PC-9 (cell line): ENCODE measurements around the gene PNISR. TPM values are rescaled to one million over a fixed set of nuclear protein-coding genes. Genes with fewer than 3 reads are reported as not detected.

ENCODE experiments used
- Bru-seq: library from RNA; stranded (reverse); fragments of 400-500 nt; gene quantifications from one replicate; lab custom pipeline; 2021; lab: Mats Ljungman, UMichigan
- BruChase-seq, 2 experiments: library from RNA; stranded (reverse); fragments of 400-500 nt; gene quantifications; one replicate each; lab custom pipeline; 2021; lab: Mats Ljungman, UMichigan
- BruUV-seq: library from RNA; stranded (reverse); fragments of 400-500 nt; replicated peaks from 2 replicates; lab custom pipeline; 2021; lab: Mats Ljungman, UMichigan
- CTCF ChIA-PET: fragments of 300-600 bp; sonication (Branson Sonifier 250); formaldehyde crosslinking; loops from one replicate; lab custom pipeline; 2022; ENCODE audit warnings: antibody characterized with exemption; lab: Charles Lee
- POLR2A ChIA-PET: fragments of 300-600 bp; sonication (Branson Sonifier 250); formaldehyde crosslinking; loops from one replicate; lab custom pipeline; 2022; ENCODE audit warnings: antibody characterized with exemption; ENCODE audit not compliant: unreplicated experiment; lab: Charles Lee
- DNase-seq, 2 experiments: peaks; one replicate each; pipeline versions ENCODE4 v3.0.0 to v3.0.0-alpha.2; 2015 to 2022; ENCODE audit warnings: mixed read lengths in 1 of 2
- H2AFZ ChIP-seq: fragments of 200-600 bp; sonication (generic); 2 replicates; pipeline ENCODE4 v1.8.1; 2017; ENCODE audit warnings: antibody characterized with exemption
- H3F3A ChIP-seq: fragments of 200-600 bp; sonication (generic); 2 replicates; pipeline ENCODE4 v1.8.1; 2017; ENCODE audit warnings: antibody characterized with exemption, mild to moderate bottlenecking, low read depth; ENCODE audit not compliant: insufficient read depth
- H3K27ac ChIP-seq: fragments of 200-600 bp; sonication (generic); 2 replicates; pipeline ENCODE4 v1.6.1; 2016; ENCODE audit warnings: mixed run types
- H3K27me3 ChIP-seq: fragments of 200-600 bp; sonication (generic); 2 replicates; pipeline ENCODE4 v1.6.1; 2016; ENCODE audit warnings: low read depth, mixed run types; ENCODE audit not compliant: insufficient read depth
- H3K36me3 ChIP-seq: fragments of 200-600 bp; sonication (generic); 2 replicates; pipeline ENCODE4 v1.6.1; 2016; ENCODE audit warnings: low read depth, mixed run types
- H3K4me1 ChIP-seq: fragments of 200-600 bp; sonication (generic); replicated peaks from 2 replicates; pipeline ENCODE4 v1.6.1; 2016; ENCODE audit warnings: mixed run types; ENCODE audit not compliant: insufficient read depth
- H3K4me2 ChIP-seq: fragments of 200-600 bp; sonication (generic); 2 replicates; pipeline ENCODE4 v1.6.1; 2017; ENCODE audit warnings: mixed run types
- H3K4me3 ChIP-seq: fragments of 200-600 bp; sonication (generic); 2 replicates; pipeline ENCODE4 v1.6.1; 2016; ENCODE audit warnings: mixed run types
- H3K79me2 ChIP-seq: fragments of 200-600 bp; sonication (generic); 2 replicates; pipeline ENCODE4 v1.6.1; 2017; ENCODE audit warnings: low read depth, mixed run types
- H3K9me2 ChIP-seq: fragments of 200-600 bp; sonication (generic); 2 replicates; pipeline ENCODE4 v1.8.1; 2017; ENCODE audit warnings: mild to moderate bottlenecking; ENCODE audit not compliant: insufficient read depth
- H3K9me3 ChIP-seq: fragments of 200-600 bp; sonication (generic); 2 replicates; pipeline ENCODE4 v1.8.1; 2016; ENCODE audit warnings: low read depth; ENCODE audit not compliant: insufficient read depth
- H4K20me1 ChIP-seq: fragments of 200-600 bp; sonication (generic); 2 replicates; pipeline ENCODE4 v1.8.1; 2017; ENCODE audit not compliant: insufficient read depth
- CTCF ChIP-seq: fragments of 200-600 bp; sonication (generic); conservative IDR thresholded peaks from 2 replicates; pipeline ENCODE4 v1.6.1; 2017; ENCODE audit warnings: mixed run types, antibody characterized with exemption, mild to moderate bottlenecking, moderate library complexity
- EZH2 ChIP-seq: fragments of 200-600 bp; sonication (generic); IDR thresholded peaks from 2 replicates; pipeline ENCODE4 v1.8.0; 2017; ENCODE audit warnings: antibody characterized with exemption, low read depth
- intact Hi-C: fragments of 100-400 bp; cut with micrococcal nuclease; formaldehyde crosslinking; loops from one replicate; pipeline ENCODE4 v1.10.0; 2022; ENCODE audit not compliant: unreplicated experiment
- long read RNA-seq: library from polyadenylated mRNA; stranded (forward); transcript quantifications from one replicate; pipeline ENCODE4 v2.0.0, GENCODE V29; 2022
- total RNA-seq: library from RNA; stranded (reverse); gene quantifications from 2 replicates; pipeline ENCODE4 v1.2.3, GENCODE V29; 2021

PNISR gene
- total RNA-seq (104 and 110 TPM in 2 replicates), Bru-seq, nascent RNA (percentile 96 among the genes with signal in this experiment), BruChase-seq, experiment 1, labeled RNA remaining after a 2-hour chase (percentile 98 among the genes with signal in this experiment), BruChase-seq, experiment 2, labeled RNA remaining after a 6-hour chase (percentile 95 among the genes with signal in this experiment)
- long read RNA-seq, full-length matches to known transcripts = 19 of 74 reads
- long read RNA-seq, partial matches to known transcripts = 10 of 74 reads
- long read RNA-seq, other reads (novel, unspliced or antisense) = 45 of 74 reads

- Histone ChIP-seq H4K20me1 (peaks cover 45% of the 10 kb centered on the region), H3K9me2 (no peaks in the 10 kb centered on the region), H2AFZ (peak within 1 kb of the TSS; percentile 93), H3K4me1 (peaks cover 31% of the 10 kb centered on the region), H3K4me2 (peak within 1 kb of the TSS; percentile 87), H3K79me2 (peaks cover 73% of the 10 kb centered on the region), H3K9me3 (no peaks in the 10 kb centered on the region), H3K27me3 (no peaks in the 10 kb centered on the region), H3K4me3 (peak within 1 kb of the TSS; percentile 88), H3K27ac (peak within 1 kb of the TSS; percentile 94), H3K36me3 (peaks cover 7% of the 10 kb centered on the region; the same call in 1 of the 2 replicates), H3F3A (peaks cover 23% of the 10 kb centered on the region)
- intact Hi-C loops = loop anchor here (1.0 to 5.0 kb wide), 4 partner anchors 32 to 142 kb away; partner anchors contain the start of genes CCNC and USP45
- TF ChIP-seq CTCF = no peak
- no peak for TF ChIP-seq EZH2
- BruUV-seq = TSS peak; percentile 56
- CTCF ChIA-PET = interaction anchor here (0.7 to 1.3 kb wide), 3 partner anchors 16 to 95 kb away, joined by 3 to 5 read pairs (median 4); no protein-coding TSS in a partner anchor
- POLR2A ChIA-PET = interaction anchor here (0.6 to 1.0 kb wide), 5 partner anchors 10 to 918 kb away, joined by 3 to 47 read pairs (median 5); partner anchors contain the start of genes CCNC and COQ3
- peak; percentile 87 to 97 for DNase-seq
Measured at GRCh38 chr6:99424761-99425646, at the start of gene PNISR. TSS of gene PNISR (minus strand) at chr6:99425308. CDS start at chr6:99414659, 10,649 bp downstream.

GRCh38 chr6:99473730-99474129 lies 48.6 kb upstream of the PNISR start:
- H3K36me3 ChIP-seq = no peaks in the 10 kb centered on the region
- intact Hi-C loops = no loop called here
- no peaks in the 10 kb centered on the region for H4K20me1 ChIP-seq
- H3K4me2 ChIP-seq = no peak overlapping the region
- no peaks in the 10 kb centered on the region for H3K4me1 ChIP-seq
- no peak overlapping the region for H3K4me3 ChIP-seq
- H3K9me3 ChIP-seq = no peaks in the 10 kb centered on the region
- no peak overlapping the region for H2AFZ ChIP-seq
- TF ChIP-seq CTCF (no peak), EZH2 (no peak)
- H3F3A ChIP-seq = no peaks in the 10 kb centered on the region
- H3K27ac ChIP-seq = no peak overlapping the region
- CTCF ChIA-PET = interaction anchor here (0.6 kb wide), 1 partner anchor 349 kb away, joined by 4 read pairs; no protein-coding TSS in a partner anchor
- no peaks in the 10 kb centered on the region for H3K9me2 ChIP-seq
- DNase-seq = no peak
- BruUV-seq = no TSS peak
- H3K27me3 ChIP-seq = no peaks in the 10 kb centered on the region
- POLR2A ChIA-PET = no interaction called here
- no peaks in the 10 kb centered on the region for H3K79me2 ChIP-seq

GRCh38 chr6:99471638-99472037 lies 46.5 kb upstream of the PNISR start:
- Histone ChIP-seq H3F3A (no peaks in the 10 kb centered on the region), H3K9me3 (no peaks in the 10 kb centered on the region), H4K20me1 (no peaks in the 10 kb centered on the region), H3K79me2 (no peaks in the 10 kb centered on the region), H3K4me2 (no peak overlapping the region), H3K9me2 (no peaks in the 10 kb centered on the region), H2AFZ (no peak overlapping the region), H3K4me1 (no peaks in the 10 kb centered on the region), H3K27ac (no peak overlapping the region), H3K36me3 (no peaks in the 10 kb centered on the region), H3K4me3 (no peak overlapping the region), H3K27me3 (no peaks in the 10 kb centered on the region)
- POLR2A ChIA-PET = no interaction called here
- TF ChIP-seq EZH2 (no peak), CTCF (no peak)
- CTCF ChIA-PET = interaction anchor here (0.7 kb wide), 1 partner anchor 349 kb away, joined by 6 read pairs; no protein-coding TSS in a partner anchor
- intact Hi-C loops = no loop called here
- DNase-seq = no peak
- BruUV-seq = no TSS peak
